Measurements from ENCODE around the gene SMARCC1. TPM values are rescaled to one million over a fixed set of nuclear protein-coding genes. Genes with fewer than 3 reads are reported as not detected.

SMARCC1 gene
- total RNA-seq, 1 donor, result 50.9 TPM

DNA sequence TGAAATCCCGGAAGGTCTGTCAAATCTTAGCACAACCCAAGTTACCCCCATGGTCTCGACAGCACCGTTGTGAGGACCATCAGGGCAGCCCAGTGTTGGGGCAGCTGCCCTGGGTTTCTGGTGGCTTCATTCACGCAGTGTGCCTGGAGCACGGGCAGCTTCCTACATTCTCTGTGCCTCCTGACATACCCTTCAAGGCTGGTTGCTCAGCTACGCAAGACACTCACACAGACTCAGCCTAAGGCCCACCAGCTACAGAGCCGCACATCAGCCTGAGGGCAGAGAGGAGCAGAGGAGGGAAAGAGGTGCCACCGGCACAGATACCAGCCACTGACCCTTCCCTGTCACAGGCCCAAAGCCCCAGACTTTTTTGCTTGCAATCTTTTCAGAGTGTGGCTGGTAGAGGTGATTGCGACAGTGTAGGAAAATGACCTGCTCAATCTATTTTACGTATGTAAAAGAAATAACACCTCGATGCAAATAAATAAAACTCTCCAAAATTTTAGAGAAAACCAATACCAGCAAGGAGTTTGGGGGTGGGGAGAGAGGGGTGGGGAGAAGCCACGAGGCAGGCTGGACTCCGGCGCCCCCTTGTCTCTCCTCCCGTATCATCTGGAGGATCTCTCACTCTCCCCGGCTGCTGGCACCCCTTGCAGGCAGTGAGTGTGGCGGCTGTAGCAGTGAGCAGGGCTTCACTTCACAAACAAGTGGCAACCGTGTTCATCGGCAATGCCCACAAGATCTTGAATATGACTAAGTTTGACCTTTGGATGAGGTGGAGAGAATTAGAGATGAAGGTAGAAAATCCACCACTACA lies 215.8 kb downstream of the SMARCC1 start:
- DNase-seq (ENCODE audit: low read depth in 2 of 3, low spot score in 2 of 3), result no peak

DNA sequence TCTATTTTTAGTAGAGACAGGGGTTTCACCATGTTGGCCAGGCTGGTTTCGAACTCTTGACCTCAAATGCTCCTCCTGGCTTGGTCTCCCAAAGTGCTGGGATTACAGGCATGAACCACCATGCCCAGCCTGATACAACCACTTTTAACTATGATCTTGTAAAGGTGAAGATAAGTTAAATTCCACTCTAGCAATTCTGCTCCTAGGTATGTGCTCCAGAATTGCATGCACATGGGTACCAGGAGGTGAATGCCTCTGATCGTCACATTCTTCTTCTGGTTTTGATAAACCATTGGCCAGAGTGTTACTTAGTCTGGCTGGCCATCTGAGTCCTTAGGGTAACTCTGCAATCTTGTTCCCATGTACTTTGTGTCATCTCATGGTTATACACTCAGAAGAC lies 225.3 kb downstream of the SMARCC1 start:
- no peak for DNase-seq (ENCODE audit: low read depth in 2 of 3, low spot score in 2 of 3)

DNA sequence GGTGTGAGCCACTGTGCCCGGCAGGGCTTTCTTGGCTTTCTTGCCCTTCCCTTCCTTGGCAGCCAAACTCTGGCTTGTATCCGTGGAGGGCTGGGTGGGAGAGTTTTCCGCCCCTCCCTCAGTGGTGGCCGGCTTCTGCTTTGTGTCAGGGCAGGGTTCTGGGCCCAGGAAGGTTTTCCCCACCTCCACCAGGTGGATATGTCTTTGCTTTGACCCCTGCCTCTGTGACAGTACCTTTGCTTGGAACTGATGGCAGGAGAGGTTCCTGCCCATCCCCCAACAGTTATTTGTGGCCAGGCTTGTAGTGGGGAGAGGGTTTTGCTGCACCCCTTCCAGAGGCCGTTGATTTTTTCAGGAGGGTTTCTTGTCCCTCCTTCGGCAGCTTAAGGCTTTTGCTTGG lies 227.4 kb downstream of the SMARCC1 start:
- no peak for DNase-seq (ENCODE audit: low read depth in 2 of 3, low spot score in 2 of 3)

DNA sequence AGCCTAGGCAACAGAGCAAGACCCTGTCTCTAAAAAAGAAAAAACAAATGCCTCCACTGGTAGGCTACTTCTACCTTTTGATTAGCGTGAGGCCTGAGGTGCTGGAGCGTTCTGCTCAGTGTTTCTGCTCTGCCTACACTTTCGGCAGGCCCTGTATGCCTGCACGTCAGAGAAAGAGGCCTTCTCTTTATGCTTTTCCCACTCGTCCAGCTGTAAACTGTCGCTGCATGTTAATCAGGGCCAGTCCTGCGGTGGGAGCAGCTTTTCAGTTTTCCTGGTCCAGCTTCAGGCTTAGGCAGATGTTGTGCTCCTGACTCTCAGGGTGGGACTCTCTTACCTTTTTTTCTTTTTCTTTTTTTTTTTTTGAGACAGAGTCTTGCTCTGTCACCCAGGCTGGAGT lies 228.3 kb downstream of the SMARCC1 start:
- DNase-seq (ENCODE audit: low read depth in 2 of 3, low spot score in 2 of 3), result no peak

DNA sequence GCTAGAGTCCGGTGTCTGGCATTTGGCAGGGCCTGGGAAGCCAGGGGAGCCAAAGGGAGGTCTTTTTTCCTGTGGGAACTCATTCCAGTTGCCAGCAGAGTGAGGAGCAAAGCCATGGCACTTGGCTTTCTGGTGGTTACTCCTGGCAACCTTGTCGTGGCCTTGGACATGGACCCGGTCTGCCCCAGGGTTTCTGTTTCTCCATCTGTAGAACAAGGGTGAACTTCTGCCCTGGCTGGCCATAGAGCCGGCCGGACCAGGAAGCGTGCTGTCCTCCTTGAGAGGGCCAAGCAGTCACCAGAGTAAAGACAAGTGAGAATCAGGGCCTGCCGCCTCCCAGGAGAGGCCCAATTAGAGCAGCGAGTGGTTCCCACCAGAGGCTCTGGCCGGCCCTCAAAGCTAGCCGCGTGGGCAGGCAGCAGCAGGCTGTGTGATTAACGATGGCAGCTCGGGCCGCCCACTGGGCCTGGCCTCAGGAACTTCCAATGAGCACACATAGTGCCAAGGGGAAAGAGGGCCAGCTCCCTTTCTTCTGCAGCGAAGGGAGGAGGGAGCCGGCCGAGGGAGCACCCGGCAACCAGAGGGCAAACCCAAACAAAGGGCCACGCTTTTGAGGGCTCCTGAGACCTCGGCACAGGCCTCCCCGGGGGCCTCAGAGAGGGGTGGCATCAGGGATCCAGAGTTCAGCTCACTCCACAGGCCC lies 239.1 kb downstream of the SMARCC1 start:
- no peak for DNase-seq (ENCODE audit: low read depth in 2 of 3, low spot score in 2 of 3)

DNA sequence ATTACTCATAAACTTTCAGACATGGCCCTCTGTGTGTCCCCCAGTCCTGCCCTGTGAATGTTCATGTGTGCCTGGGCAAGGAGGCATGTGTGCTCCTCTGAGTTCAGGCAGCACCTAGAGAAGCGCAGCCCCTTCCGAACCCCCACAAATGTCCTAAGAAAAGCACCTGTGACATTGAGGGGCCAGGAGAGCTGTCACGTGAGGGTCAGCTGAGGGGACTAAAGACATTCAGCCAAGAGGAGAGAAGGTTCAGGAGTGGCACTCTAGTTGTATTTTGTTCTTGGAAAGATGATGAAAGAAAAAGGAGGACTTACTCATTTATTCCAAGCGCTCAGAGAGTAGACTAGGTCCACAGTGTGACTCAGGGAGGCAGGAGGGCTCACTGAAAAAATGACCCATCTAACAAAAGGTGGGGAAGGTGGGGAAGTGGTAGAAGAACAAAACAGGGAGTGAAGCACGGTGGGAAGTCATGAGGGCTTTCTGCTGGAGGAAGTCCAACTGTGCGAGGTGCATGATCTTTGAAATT lies 240.0 kb downstream of the SMARCC1 start:
- DNase-seq (ENCODE audit: low read depth in 2 of 3, low spot score in 2 of 3), result no peak

DNA sequence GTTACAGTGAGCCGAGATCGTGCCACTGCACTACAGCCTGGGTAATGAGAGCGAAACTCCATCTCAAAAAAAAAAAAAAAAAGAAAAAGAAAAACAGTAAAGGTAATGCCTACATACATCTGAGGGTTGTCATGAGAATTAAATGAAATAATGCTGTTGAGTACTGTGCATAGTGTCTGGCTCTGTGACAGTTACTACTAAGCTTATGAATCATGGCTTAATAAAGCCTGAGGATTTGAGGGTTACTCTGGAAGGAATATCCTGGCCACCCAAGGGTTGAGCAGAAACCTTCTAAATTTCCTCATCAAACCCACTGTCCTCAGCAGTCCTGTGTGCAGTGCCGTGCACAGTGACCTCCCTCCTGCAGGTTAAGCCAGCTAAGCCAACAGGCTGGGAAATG lies 241.4 kb downstream of the SMARCC1 start:
- DNase-seq (ENCODE audit: low read depth in 2 of 3, low spot score in 2 of 3), result no peak

DNA sequence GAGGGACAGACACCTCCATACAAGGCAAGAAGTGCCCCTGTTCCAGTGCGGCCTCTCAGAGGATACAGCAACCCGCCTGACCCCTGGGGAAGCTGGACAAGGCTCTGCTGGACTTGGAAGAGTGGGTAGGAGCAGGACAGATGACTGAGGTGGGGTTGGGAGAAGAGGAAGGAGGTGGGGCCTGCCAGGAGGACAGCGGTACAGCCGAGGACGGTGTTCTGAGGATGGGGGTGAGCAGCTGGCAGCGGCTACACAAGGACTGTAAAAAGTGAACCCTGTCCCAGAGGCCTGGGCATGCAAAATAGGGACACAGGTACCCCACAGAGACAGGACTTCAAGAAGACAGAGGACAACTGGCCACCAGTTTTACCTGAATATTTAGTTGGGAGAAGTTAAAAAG lies 244.7 kb downstream of the SMARCC1 start:
- DNase-seq (ENCODE audit: low read depth in 2 of 3, low spot score in 2 of 3), result no peak

DNA sequence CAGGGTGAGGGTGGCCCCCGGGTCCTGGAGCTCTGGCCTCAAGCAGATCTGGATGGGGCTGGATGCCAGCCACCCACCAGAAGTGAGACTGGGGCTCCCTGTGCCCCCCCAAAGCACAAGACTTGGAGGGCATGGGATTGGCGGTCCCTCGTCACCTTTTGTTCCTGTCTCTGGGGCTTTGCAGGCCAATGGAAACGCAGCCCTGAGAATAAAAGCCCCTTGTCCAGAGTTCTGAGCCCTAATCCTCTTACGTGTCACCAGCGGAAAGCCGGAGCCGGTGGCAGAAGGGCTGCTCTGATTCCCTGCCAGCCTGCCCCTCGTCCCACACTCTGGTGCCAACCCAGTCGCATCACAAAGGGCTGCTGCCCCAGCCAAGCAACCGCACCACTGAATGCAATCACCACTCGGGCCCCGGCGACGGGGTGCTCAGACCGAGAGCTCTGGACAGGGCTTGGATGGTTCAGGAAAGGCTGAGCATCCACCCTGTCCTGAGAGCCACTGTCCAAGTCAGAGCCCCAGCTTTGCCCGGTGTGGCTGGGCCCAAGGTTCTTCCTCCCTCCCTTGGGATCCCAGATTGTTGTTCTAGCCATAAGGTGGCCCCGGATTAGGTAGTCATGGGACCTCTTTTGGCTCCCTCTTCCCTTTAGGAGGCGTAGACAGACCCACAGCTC lies 245.3 kb downstream of the SMARCC1 start:
- DNase-seq (ENCODE audit: low read depth in 2 of 3, low spot score in 2 of 3), result no peak

Small RNAs within 50 kb of the gene (small RNA-seq; reads per million reads assigned to genes)
- not detected for gene RF02271
- gene RN7SL870P, result not detected

Other genes starting within 250 kb of the SMARCC1 start
- gene CSPG5, start 203.0 kb downstream of the SMARCC1 start, total RNA-seq, result 0.54 TPM
- gene DHX30, start 21.2 kb upstream of the SMARCC1 start, total RNA-seq, result 88.3 TPM
- 23.7 TPM for gene MAP4, start 234.5 kb upstream of the SMARCC1 start, total RNA-seq

Measured in hematopoietic multipotent progenitor cell (in vitro differentiated cells).